Gastrocnemius medialis (tissue), 4 donors: ENCODE results near the gene TOM1. TPM values are rescaled to one million over a fixed set of nuclear protein-coding genes. Genes with fewer than 3 reads are reported as not detected.

Experiments used
- ATAC-seq, 2 donors: fragments of 150-250 bp; one replicate each; pipeline ENCODE4 v1.9.1; 2016
- DNase-seq, 2 donors: peaks; one replicate each; pipeline ENCODE4 v3.0.0-alpha.2; 2019
- H3K27ac ChIP-seq, 4 donors: fragments of 200-600 bp; sonication (generic); 1 replicate in 1 of 4; 2 replicates in 3 of 4; pipeline ENCODE4 v1.5.1; 2016 to 2018; ENCODE audit warnings: mild to moderate bottlenecking in 2 of 4, moderate library complexity in 1 of 4
- H3K27me3 ChIP-seq, 3 donors: fragments of 200-600 bp; sonication (generic) in 2 of 3; 1 replicate in 1 of 3; 2 replicates in 2 of 3; pipeline versions ENCODE4 v1.5.1 to v1.6.0; 2016 to 2019; ENCODE audit warnings: mild to moderate bottlenecking in 1 of 3, moderate library complexity in 1 of 3
- H3K36me3 ChIP-seq, 2 donors: fragments of 200-600 bp; sonication (generic) in 1 of 2; one replicate each; pipeline ENCODE4 v1.5.1; 2017 to 2018
- H3K4me1 ChIP-seq, 2 donors: fragments of 200-600 bp; sonication (generic) in 1 of 2; one replicate each; pipeline ENCODE4 v1.5.1; 2016 to 2017; ENCODE audit warnings: mild to moderate bottlenecking in 2 of 2
- H3K4me3 ChIP-seq, 4 donors: fragments of 200-600 bp; sonication (generic) in 3 of 4; 1 replicate in 1 of 4; 2 replicates in 3 of 4; pipeline ENCODE4 v1.5.1; 2016 to 2019; ENCODE audit warnings: mild to moderate bottlenecking in 2 of 4
- H3K9me3 ChIP-seq, 3 donors: fragments of 200-600 bp; sonication (generic) in 2 of 3; 1 replicate in 1 of 3; 2 replicates in 2 of 3; pipeline ENCODE4 v1.5.1; 2016 to 2019
- CTCF ChIP-seq, 5 experiments: fragments of 450-650 bp in 3 of 5; fragments of 200-600 bp in 2 of 5; sonication (generic) in 2 of 5; IDR thresholded peaks in 4 of 5; conservative IDR thresholded peaks in 1 of 5; 1 replicate in 4 of 5; 2 replicates in 1 of 5; pipeline ENCODE4 v1.5.1; 2016 to 2019; ENCODE audit warnings: antibody characterized with exemption in 5 of 5, mild to moderate bottlenecking in 3 of 5, moderate library complexity in 3 of 5
- POLR2A ChIP-seq, 2 donors: fragments of 450-650 bp; IDR thresholded peaks; one replicate each; pipeline ENCODE4 v1.6.1; 2017; ENCODE audit warnings: antibody characterized with exemption in 2 of 2, mild to moderate bottlenecking in 2 of 2, moderate library complexity in 2 of 2
- in situ Hi-C, 4 donors: fragments of 200-750 bp; cut with MboI; loops; one replicate each; pipeline versions ENCODE4 v1.15.0 to v1.8.0; 2017; ENCODE audit warnings: low sequenced_read_pairs in 4 of 4
- intact Hi-C: fragments of 100-400 bp; cut with DNase I; formaldehyde crosslinking; loops from one replicate; pipeline ENCODE4 v1.15.1; 2023; ENCODE audit warnings: low total_unique reads
- total RNA-seq, 4 donors: library from RNA; depleted of rRNA; stranded (reverse); fragments of >200 nt; gene quantifications; one replicate each; pipeline versions ENCODE4 v1.1.0 to v1.2.3, GENCODE V29; 2016

Gene TOM1
- total RNA-seq, 4 donors from 2014 or later: 363 to 609 (median 425) TPM

- Histone ChIP-seq H3K9me3 (no peaks in the 10 kb centered on the region), H3K36me3 (peaks cover 0 to 14% of the 10 kb centered on the region in 2 donors), H3K27me3 (no peaks in the 10 kb centered on the region), H3K27ac (peak overlapping the region; percentile 95 to 99 (median 97)), H3K4me3 (no peak overlapping the region), H3K4me1 (peaks cover 92 to 95% of the 10 kb centered on the region in 2 donors)
- DNase-seq (peak; percentile 73 to 88), ATAC-seq (peak; percentile 13 to 27)
- in situ Hi-C loops (no loop called here), intact Hi-C loops (loop anchor here (1.0 to 10.0 kb wide), 5 partner anchors 12 to 1152 kb away; partner anchors contain the start of gene MB)
- no peak for TF ChIP-seq CTCF (IDR thresholded peaks at IDR 0.05 in 4 of 5, conservative IDR thresholded peaks at IDR 0.05 in 1 of 5)
- TF ChIP-seq POLR2A (IDR thresholded peaks at IDR 0.05): peak; percentile 57 to 64
These were observed 12.7 kb downstream of the TOM1 start for GRCh38 chr22:35312198-35313059.

GRCh38 chr22:35313311-35314121 lies 13.8 kb downstream of the TOM1 start:
- ATAC-seq (peak; percentile 58 to 61), DNase-seq (peak; percentile 95 to 98)
- in situ Hi-C loops (no loop called here), intact Hi-C loops (loop anchor here (1.0 to 10.0 kb wide), 5 partner anchors 13 to 1151 kb away; partner anchors contain the start of gene MB)
- Histone ChIP-seq H3K27me3 (no peaks in the 10 kb centered on the region), H3K27ac (peak overlapping the region; percentile 95 to 99 (median 97)), H3K4me1 (peaks cover 92 to 93% of the 10 kb centered on the region in 2 donors), H3K4me3 (peak overlapping the region in 2 of 4 donors; percentile 28 to 31), H3K9me3 (no peaks in the 10 kb centered on the region), H3K36me3 (peaks cover 0 to 24% of the 10 kb centered on the region in 2 donors)
- TF ChIP-seq POLR2A (IDR thresholded peaks at IDR 0.05) (no peak), CTCF (IDR thresholded peaks at IDR 0.05 in 4 of 5, conservative IDR thresholded peaks at IDR 0.05 in 1 of 5) (no peak)

- in situ Hi-C loops (no loop called here), intact Hi-C loops (loop anchor here (5.0 to 10.0 kb wide), 3 partner anchors 303 to 1150 kb away; partner anchors contain the start of gene MB)
- Histone ChIP-seq H3K27me3 (no peaks in the 10 kb centered on the region), H3K4me3 (peak overlapping the region; percentile 15 to 31 (median 28)), H3K4me1 (peaks cover 86 to 92% of the 10 kb centered on the region in 2 donors), H3K27ac (peak overlapping the region; percentile 95 to 99 (median 97)), H3K9me3 (no peaks in the 10 kb centered on the region), H3K36me3 (peaks cover 0 to 26% of the 10 kb centered on the region in 2 donors)
- TF ChIP-seq CTCF (IDR thresholded peaks at IDR 0.05 in 4 of 5, conservative IDR thresholded peaks at IDR 0.05 in 1 of 5) (no peak), POLR2A (IDR thresholded peaks at IDR 0.05) (peak; percentile 42 to 69)
- DNase-seq (peak; percentile 50 to 85), ATAC-seq (peak; percentile 12 to 31)
These were observed 14.7 kb downstream of the TOM1 start for GRCh38 chr22:35314161-35314942.
